Measurements from ENCODE around the gene SCPEP1. TPM values are rescaled to one million over a fixed set of nuclear protein-coding genes. Genes with fewer than 3 reads are reported as not detected.
"Not testable (repeated sequence)": the region's sequence is repeated elsewhere in the genome, so short reads cannot be mapped to it uniquely, and the experiment has no call there.

SCPEP1 gene
- total RNA-seq, 1 experiment from 2014 or later, result 29.6 TPM

DNA sequence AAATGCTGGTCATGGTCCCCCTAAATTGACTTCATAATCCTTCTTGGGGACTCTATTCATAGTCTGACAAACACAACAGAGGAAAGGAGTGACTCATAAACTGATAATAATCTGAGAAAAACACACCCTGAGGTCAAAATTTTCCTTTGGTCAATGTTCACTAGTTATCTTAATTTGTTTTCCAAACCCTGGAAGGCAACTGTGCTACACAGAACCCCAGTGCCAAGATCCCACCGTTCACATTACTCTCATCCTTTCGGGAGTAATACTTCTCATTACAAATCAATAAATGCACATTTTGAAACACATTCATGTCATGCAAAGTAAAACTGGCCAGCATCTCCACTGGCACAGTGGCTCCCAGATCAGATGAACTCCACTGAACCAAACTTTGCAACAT, 40.2 kb upstream of the SCPEP1 start:
- H3K27ac Mint-ChIP-seq, result no peak overlapping the region
- Histone ChIP-seq H2AFZ (ENCODE audit: low read length) (no peak overlapping the region), H2BK20ac (ENCODE audit: low read depth, low read length, poor library complexity, severe bottlenecking) (no peak overlapping the region), H2AK5ac (ENCODE audit: insufficient read length, low read length) (no peak overlapping the region), H4K20me1 (ENCODE audit: control insufficient read depth, insufficient read depth, insufficient read length) (no peaks in the 10 kb centered on the region), H3K9ac (ENCODE audit: extremely low read depth, insufficient read length, low read length) (no peak overlapping the region), H2BK120ac (ENCODE audit: low read depth, low read length, poor library complexity, severe bottlenecking) (no peak overlapping the region), H3K56ac (ENCODE audit: insufficient read length, low read depth, low read length) (no peak overlapping the region), H4K91ac (ENCODE audit: insufficient read length, low read depth, low read length) (no peak overlapping the region), H3K23ac (ENCODE audit: insufficient read length, low read depth, low read length) (no peak overlapping the region), H3K79me1 (ENCODE audit: insufficient read depth, low read depth, low read length, poor library complexity, severe bottlenecking) (no peaks in the 10 kb centered on the region), H3K4me2 (ENCODE audit: insufficient read depth, insufficient read length, low read length) (no peak overlapping the region), H2BK15ac (ENCODE audit: low read depth, low read length) (no peak overlapping the region), H2BK5ac (ENCODE audit: insufficient read length, low read length) (no peak overlapping the region), H3T11ph (ENCODE audit: low read length) (no peak overlapping the region), H4K5ac (ENCODE audit: insufficient read length, low read depth, low read length) (no peak overlapping the region), H3K18ac (ENCODE audit: insufficient read length, low read depth, low read length) (no peak overlapping the region), H2BK12ac (ENCODE audit: insufficient read length, low read depth, low read length) (no peak overlapping the region), H3K23me2 (ENCODE audit: insufficient read length, low read depth, low read length, poor library complexity, severe bottlenecking) (no peaks in the 10 kb centered on the region), H3K27ac (ENCODE audit: insufficient read length, low read depth, low read length) (no peak overlapping the region), H4K8ac (replicated peaks; ENCODE audit: insufficient read length, low read depth, low read length) (no peak overlapping the region), H3K14ac (ENCODE audit: insufficient read depth, low read length) (no peak overlapping the region), H3K4me1 (ENCODE audit: insufficient read depth, low read length) (no peaks in the 10 kb centered on the region), H3K27me3 (ENCODE audit: insufficient read depth, low read length) (no peaks in the 10 kb centered on the region), H3K9me3 (ENCODE audit: control insufficient read depth, low read depth, low read length) (peaks cover 12% of the 10 kb centered on the region), H3K4ac (ENCODE audit: low read depth, low read length) (no peak overlapping the region), H3K79me2 (ENCODE audit: insufficient read depth, low read length) (no peaks in the 10 kb centered on the region)
- H3K27me3 Mint-ChIP-seq (ENCODE audit: low read depth), result no peaks in the 10 kb centered on the region
- TF ChIP-seq, protein P1, sequence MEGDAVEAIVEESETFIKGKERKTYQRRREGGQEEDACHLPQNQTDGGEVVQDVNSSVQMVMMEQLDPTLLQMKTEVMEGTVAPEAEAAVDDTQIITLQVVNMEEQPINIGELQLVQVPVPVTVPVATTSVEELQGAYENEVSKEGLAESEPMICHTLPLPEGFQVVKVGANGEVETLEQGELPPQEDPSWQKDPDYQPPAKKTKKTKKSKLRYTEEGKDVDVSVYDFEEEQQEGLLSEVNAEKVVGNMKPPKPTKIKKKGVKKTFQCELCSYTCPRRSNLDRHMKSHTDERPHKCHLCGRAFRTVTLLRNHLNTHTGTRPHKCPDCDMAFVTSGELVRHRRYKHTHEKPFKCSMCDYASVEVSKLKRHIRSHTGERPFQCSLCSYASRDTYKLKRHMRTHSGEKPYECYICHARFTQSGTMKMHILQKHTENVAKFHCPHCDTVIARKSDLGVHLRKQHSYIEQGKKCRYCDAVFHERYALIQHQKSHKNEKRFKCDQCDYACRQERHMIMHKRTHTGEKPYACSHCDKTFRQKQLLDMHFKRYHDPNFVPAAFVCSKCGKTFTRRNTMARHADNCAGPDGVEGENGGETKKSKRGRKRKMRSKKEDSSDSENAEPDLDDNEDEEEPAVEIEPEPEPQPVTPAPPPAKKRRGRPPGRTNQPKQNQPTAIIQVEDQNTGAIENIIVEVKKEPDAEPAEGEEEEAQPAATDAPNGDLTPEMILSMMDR (conservative IDR thresholded peaks at IDR 0.05), result no peak
- DNase-seq, result no peak
- peaks cover 1 to 9% of the 10 kb centered on the region in 2 experiments for H3K9me3 Mint-ChIP-seq
- WGBS (ENCODE audit: extremely low coverage, insufficient read length, low lambda C conversion rate), result no CpG with 5 or more reads among the region's 2 CpGs
- H3K4me1 Mint-ChIP-seq, result no peaks in the 10 kb centered on the region
- peaks cover 56 to 84% (median 80%) of the 10 kb centered on the region in 3 experiments for H3K36me3 Mint-ChIP-seq (ENCODE audit: insufficient read depth in 1 of 3, low read depth in 3 of 3)
- H3K4me3 Mint-ChIP-seq, result no peak overlapping the region

DNA sequence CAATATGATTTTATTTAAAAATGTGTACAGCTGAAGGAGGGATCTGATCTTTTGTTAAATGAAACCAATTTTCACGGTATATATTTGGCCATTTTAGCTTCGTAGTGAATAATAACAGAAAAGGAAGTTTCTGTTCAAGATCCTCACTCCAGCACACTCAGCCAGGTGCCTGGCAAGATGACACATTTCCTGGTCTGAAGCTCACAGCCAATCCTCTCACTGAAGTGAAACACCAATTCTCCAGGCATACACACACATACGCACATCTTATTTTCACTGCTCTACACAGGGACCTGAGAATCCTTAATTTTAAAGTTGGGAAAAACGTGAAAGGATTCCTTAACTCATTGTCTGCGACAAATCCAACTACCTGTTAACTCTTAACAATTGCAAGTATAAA, 39.7 kb upstream of the SCPEP1 start:
- H4K5ac ChIP-seq (ENCODE audit: insufficient read length, low read depth, low read length); H3K9ac ChIP-seq (ENCODE audit: extremely low read depth, insufficient read length, low read length); H3K79me2 ChIP-seq (ENCODE audit: insufficient read depth, low read length); H2AK5ac ChIP-seq (ENCODE audit: insufficient read length, low read length); H3K79me1 ChIP-seq (ENCODE audit: insufficient read depth, low read depth, low read length, poor library complexity, severe bottlenecking); H4K91ac ChIP-seq (ENCODE audit: insufficient read length, low read depth, low read length); DNase-seq; H3K9me3 Mint-ChIP-seq; H3K4me3 Mint-ChIP-seq; H3K4me1 Mint-ChIP-seq; H3K4me1 ChIP-seq (ENCODE audit: insufficient read depth, low read length); H3K27ac ChIP-seq (ENCODE audit: insufficient read length, low read depth, low read length); H3K4me2 ChIP-seq (ENCODE audit: insufficient read depth, insufficient read length, low read length); H3K56ac ChIP-seq (ENCODE audit: insufficient read length, low read depth, low read length); H2BK120ac ChIP-seq (ENCODE audit: low read depth, low read length, poor library complexity, severe bottlenecking); H3K18ac ChIP-seq (ENCODE audit: insufficient read length, low read depth, low read length); H2BK20ac ChIP-seq (ENCODE audit: low read depth, low read length, poor library complexity, severe bottlenecking); H4K8ac ChIP-seq (replicated peaks; ENCODE audit: insufficient read length, low read depth, low read length); H3K9me3 ChIP-seq (ENCODE audit: control insufficient read depth, low read depth, low read length); H2BK5ac ChIP-seq (ENCODE audit: insufficient read length, low read length); H3T11ph ChIP-seq (ENCODE audit: low read length); H3K27me3 Mint-ChIP-seq (ENCODE audit: low read depth); H3K27me3 ChIP-seq (ENCODE audit: insufficient read depth, low read length); H3K23me2 ChIP-seq (ENCODE audit: insufficient read length, low read depth, low read length, poor library complexity, severe bottlenecking); H3K27ac Mint-ChIP-seq; H3K4ac ChIP-seq (ENCODE audit: low read depth, low read length); H3K14ac ChIP-seq (ENCODE audit: insufficient read depth, low read length); H2AFZ ChIP-seq (ENCODE audit: low read length); H2BK15ac ChIP-seq (ENCODE audit: low read depth, low read length); H3K23ac ChIP-seq (ENCODE audit: insufficient read length, low read depth, low read length); H4K20me1 ChIP-seq (ENCODE audit: control insufficient read depth, insufficient read depth, insufficient read length); H2BK12ac ChIP-seq (ENCODE audit: insufficient read length, low read depth, low read length): not testable (repeated sequence)
- peaks cover 53 to 83% (median 79%) of the 10 kb centered on the region in 3 experiments for H3K36me3 Mint-ChIP-seq (ENCODE audit: insufficient read depth in 1 of 3, low read depth in 3 of 3)
- WGBS (ENCODE audit: extremely low coverage, insufficient read length, low lambda C conversion rate), result no CpG with 5 or more reads among the region's 5 CpGs
